Coronary artery (tissue), 2 donors: ENCODE measurements around the gene FAM149B1.

Experiments used
- DNase-seq: peaks from one replicate; pipeline ENCODE4 v3.0.0-alpha.2; 2017; ENCODE audit warnings: low spot score
- H3K27ac ChIP-seq, 2 donors: fragments of 200-600 bp; sonication (generic); one replicate each; pipeline ENCODE4 v1.5.1; 2016 to 2019
- H3K4me3 ChIP-seq: fragments of 200-600 bp; sonication (generic); 2 replicates; pipeline ENCODE4 v1.5.1; 2016; ENCODE audit warnings: mild to moderate bottlenecking, moderate library complexity
- CTCF ChIP-seq: fragments of 200-600 bp; sonication (generic); IDR thresholded peaks from one replicate; pipeline ENCODE4 v1.5.1; 2019; ENCODE audit warnings: antibody characterized with exemption

FAM149B1 gene

GRCh38 chr10:73159038-73159648, 8.8 kb upstream of the FAM149B1 start:
- no peak overlapping the region for H3K4me3 ChIP-seq
- no peak for DNase-seq
- TF ChIP-seq CTCF, result peak; percentile 72
- H3K27ac ChIP-seq, result no peak overlapping the region

GRCh38 chr10:73161079-73161478, 6.8 kb upstream of the FAM149B1 start:
- no peak for DNase-seq
- TF ChIP-seq CTCF, result no peak
- Histone ChIP-seq H3K4me3 (no peak overlapping the region), H3K27ac (no peak overlapping the region)

- no peak for TF ChIP-seq CTCF
- Histone ChIP-seq H3K4me3 (no peak overlapping the region), H3K27ac (no peak overlapping the region)
- DNase-seq, result no peak
These were observed 6.3 kb upstream of the FAM149B1 start for GRCh38 chr10:73161662-73162061.

- DNase-seq, result no peak
- TF ChIP-seq CTCF, result no peak
- no peak overlapping the region for H3K27ac ChIP-seq
- H3K4me3 ChIP-seq, result no peak overlapping the region
These were observed 4.8 kb upstream of the FAM149B1 start for GRCh38 chr10:73163096-73163495.

- Histone ChIP-seq H3K4me3 (peak overlapping the region; percentile 96), H3K27ac (peak overlapping the region in 1 of 2 donors; percentile 96)
- no peak for TF ChIP-seq CTCF
- DNase-seq, result no peak
These were observed 947 bp upstream of the FAM149B1 start for GRCh38 chr10:73166972-73167371.

GRCh38 chr10:73167458-73167782, 499 bp upstream of the FAM149B1 start:
- no peak for DNase-seq
- peak overlapping the region; percentile 96 to 98 for H3K27ac ChIP-seq
- peak overlapping the region; percentile 96 for H3K4me3 ChIP-seq
- TF ChIP-seq CTCF, result no peak

- H3K27ac ChIP-seq, result peak overlapping the region; percentile 96 to 98
- peak overlapping the region; percentile 96 for H3K4me3 ChIP-seq
- DNase-seq, result no peak
- no peak for TF ChIP-seq CTCF
These were observed 515 bp downstream of the FAM149B1 start for GRCh38 chr10:73168465-73168803.
